ENCODE results near the gene RPH3AL.

The RPH3AL gene, protein sequence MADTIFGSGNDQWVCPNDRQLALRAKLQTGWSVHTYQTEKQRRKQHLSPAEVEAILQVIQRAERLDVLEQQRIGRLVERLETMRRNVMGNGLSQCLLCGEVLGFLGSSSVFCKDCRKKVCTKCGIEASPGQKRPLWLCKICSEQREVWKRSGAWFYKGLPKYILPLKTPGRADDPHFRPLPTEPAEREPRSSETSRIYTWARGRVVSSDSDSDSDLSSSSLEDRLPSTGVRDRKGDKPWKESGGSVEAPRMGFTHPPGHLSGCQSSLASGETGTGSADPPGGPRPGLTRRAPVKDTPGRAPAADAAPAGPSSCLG

DNA sequence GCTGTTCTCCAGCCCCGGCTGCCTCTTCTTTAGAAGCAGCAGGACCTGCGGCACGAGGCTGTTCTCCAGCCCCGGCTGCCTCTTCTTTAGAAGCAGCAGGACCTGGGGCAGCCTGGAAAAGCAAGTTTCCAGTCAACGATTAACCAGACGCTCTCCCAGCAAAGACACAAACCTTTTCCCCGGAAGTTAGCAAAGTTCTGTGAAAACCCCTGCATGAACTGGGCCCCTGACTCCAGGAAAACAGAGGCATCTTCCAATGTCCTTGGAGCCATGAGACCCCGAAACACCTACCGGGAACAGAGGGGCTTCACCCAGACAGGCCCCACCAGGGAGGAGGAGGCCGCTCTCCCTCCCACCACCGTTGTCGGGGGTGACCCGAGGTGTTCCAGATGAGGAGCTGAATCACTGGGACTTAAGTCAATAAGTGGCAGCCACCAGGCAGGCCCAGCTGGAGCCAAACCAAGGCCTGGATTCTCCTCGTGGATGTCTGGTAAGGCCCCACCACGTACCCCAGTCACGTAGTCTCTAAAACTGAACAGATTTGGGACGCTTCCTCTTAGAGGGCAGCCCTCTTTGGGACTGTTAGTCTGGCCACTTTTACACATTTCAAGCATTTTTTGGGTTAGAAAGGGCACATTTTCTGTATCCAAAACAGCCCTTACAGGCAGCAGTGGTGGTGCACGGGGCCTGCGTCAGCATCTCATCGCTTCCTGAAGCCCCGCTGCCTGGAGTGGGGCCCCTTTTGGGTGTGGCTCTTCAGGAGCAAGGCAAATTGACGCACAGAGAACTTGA is at the start of gene RPH3AL:
Gene RPH3AL (minus strand): TSS at position 387 of the 792 bp plus-strand sequence. CDS start 25,264 bp downstream, outside the sequence.
- no peak for DNase-seq

DNA sequence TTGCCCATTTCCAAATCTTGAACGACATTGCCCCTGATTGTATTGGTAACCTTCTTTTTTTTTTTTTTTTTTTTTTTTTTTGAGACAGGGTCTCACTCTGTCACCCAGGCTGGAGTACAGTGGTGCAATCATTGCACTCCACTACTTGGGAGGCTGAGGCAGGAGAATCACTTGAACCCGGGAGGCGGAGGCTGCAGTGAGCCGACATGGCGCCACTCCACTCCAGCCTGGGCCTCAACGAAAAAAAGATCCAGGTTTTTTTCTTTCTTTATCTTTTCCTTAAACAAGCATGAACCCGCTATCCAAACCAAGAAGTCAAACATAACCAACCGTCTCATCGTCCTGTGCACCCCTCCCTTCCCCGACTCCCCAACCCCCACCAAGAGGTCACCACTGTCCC is 47.6 kb upstream of the RPH3AL start:
- no peak for DNase-seq

DNA sequence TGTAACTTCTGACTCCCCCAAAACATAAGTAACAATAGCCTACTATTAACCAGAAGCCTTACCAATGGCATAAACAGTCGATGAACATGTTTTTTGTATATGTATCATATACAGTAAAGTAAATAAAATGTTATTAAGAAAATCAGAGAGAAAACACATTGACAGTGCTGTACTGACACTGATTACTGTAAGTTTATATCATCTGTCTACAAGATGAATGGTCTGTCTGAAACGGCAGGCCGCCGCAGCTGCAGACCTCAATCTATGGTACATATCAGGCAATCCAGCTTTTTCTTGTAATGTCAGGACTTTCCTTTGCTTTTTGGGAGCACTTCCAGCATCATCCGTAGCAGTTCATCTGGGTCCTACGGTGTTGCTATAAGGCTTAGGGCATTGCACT is 44.2 kb upstream of the RPH3AL start:
- no peak for DNase-seq

DNA sequence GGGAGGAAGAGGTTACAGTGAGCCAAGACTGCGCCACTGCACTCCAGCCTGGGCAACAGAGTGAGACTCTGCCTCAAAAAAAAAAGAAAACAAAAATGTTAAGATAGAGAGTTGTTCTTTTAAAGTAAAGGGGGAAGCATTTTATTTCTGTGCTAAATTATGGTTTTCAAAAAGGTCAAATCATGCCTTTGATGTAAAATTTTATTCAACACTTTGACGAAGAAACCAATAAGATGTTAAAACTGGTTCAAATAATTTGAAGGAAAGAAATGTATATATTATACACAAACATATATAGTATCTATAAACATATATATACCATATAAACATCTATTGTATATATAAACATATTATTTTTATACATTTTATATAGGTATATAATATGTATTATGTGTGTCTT is 43.4 kb upstream of the RPH3AL start:
- DNase-seq: no peak

DNA sequence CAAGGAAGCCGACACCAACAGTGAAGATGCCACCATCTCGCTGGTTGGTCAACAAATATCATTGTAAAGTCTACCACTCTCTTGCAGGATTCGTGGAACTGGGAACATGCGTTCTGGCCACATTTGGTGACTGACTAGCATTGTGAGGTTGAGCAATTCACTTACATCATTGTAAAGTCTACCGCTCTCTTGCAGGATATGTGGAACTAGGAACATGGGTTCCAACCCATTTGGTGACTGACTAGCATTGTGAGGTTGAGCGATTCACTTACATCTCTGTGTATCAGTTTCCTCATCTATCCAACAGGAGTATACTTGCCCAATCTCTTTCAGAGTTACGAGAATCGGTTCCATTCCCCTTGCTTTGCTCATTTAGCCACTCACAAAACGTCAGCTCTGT is 42.6 kb upstream of the RPH3AL start:
- no peak for DNase-seq

DNA sequence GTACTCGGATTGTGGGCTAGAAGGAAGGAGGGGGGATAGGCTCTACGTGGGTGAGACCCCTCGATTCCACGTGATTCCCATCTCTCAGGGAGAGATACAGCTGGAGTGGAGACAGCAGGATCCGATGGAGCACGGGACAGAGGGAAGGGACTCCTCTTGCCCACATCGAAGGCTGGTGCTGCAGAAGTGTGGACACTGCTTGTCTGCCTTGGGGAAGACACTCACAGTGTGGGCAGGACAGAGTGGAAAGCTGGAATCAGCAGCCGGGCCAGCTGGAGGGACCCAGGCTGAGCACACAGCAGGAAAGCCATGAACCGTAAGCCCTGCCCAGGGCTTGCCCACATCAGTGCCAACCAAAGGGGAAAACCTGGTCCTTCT is 42.1 kb upstream of the RPH3AL start:
- no peak for DNase-seq

DNA sequence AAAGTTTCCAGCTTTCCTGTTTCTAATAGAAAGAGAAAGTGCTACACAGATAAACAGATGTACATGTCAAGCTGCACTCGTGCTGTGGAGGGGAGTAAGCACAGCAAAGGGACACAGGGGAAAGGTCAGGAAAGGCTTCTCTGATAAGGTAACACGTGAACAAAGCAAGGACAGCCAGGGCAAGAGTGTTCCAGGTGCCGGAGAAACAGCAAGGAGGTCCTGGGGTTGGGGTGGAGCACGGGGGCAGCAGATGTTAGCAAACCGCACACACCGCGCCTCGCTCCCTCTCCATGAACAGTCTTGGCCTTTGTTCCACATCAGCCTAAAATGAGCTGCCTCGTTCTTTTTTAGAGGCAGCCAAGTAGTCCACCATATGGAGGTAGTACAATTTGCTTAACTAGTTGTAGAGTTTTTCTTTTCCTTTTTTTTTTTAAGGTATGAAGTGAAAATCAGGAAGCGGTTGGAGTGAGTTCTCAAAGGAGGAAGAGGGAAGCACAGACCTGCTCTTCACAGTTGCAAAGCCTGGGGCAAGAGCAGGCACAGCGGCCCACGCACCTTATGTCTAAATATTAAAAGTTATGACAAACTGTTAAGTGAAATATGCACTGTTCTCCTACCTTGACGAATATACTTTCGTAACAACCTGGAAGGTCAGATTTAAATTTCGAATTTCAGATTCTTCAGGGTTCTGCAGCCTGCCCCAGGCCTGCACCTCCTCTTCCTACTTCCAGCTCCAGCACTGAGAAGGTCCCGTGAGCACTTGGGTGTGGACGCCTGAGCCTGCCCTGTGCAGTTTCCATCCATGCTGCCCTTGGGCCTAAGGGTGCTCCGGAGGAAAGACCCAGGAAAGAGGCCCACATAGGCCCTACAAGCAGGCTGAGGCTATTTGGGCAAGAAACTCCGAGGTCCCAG is 41.5 kb upstream of the RPH3AL start:
- DNase-seq: no peak

DNA sequence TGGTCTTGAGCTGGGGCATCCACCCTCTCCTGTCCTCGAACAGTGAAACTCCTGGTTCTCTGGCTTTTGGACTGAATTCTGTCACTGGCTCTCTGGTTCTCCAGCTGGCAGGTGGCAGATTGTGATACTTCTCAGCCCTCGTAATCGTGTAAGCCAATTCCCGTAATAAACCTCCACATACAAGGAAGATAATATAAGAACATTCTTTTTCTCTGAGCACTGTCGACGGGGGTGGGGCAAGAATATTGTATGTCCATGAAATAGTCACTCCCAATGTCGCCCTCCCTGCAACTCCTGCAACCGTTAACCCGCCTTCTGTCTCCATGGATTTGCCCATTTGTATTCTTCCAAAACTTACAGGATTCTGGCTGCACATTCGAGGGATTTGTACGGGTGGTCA is 39.2 kb upstream of the RPH3AL start:
- DNase-seq: no peak

DNA sequence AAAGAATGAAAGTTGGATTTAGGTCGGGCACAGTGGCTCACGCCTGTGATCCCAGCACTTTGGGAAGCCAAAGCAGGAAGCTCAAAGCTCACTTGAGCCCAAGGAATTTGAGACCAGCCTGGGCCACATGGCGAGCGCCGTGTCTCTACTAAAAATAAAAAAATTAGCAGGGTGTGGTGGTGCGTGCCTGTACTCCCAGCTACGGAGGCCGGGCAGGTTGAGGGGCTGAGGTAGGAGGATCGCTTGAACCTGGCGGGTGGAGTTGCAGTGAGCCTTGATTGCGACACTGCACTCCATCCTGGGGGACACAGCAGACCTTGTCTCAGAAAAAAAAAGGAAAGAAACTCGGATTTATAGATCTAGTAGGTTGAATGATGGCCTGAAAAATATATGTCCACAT is 37.4 kb upstream of the RPH3AL start:
- no peak for DNase-seq

DNA sequence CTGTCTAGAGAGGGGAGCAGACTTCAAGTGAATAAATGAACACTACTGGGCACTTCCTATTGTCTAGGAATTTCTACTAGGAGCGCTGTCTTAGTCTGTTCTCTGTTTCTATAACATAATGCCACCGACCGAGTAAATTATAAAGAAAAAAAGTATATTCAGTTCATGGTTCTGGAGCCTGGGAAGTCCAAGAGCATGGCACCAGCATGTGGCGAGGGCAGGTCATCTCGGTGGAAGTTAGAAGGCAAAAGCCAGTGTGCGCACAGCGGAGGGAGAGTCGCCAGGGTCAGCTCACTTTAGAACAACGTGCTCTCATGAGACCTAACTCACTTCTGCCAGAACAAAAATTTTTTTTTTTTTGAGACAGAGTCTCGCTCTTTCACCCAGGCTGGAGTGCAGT is 35.5 kb upstream of the RPH3AL start:
- DNase-seq: no peak

DNA sequence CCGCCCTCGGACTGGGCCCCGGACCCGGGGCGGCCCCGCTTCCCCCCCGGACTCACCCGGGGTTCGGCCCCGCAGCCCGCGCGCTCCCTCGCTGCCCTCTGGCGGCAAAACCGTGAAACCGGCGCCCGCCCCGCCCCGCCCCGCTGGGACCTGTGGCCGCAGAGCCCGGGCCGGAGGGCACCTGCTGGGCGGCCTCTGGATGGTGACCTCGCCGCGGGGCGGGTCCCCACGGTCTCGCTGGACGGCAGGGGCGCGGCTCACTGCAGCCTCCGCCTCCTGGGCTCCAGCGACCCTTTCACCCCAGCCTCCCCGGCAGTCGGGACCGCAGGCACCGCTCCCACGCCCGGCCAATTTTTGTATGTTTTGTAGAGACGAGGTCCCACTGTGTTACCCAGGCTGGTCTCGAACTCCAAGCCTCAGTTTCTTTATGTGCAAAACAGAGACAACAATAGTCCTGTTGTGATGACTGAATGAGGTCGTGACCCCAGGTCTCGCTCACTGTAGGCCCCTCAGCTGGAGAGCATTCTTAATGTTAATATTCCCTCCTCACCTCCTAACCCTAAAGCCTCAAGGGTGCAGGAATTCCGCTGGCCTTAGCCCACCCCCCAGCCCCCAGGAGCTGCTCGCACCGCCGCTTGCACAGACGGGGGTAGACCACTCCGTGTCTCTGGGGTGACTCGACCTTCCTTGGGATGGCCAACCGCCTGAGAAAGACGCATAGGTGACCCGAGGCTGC is 33.7 kb upstream of the RPH3AL start:
- peak; percentile 59 for DNase-seq

DNA sequence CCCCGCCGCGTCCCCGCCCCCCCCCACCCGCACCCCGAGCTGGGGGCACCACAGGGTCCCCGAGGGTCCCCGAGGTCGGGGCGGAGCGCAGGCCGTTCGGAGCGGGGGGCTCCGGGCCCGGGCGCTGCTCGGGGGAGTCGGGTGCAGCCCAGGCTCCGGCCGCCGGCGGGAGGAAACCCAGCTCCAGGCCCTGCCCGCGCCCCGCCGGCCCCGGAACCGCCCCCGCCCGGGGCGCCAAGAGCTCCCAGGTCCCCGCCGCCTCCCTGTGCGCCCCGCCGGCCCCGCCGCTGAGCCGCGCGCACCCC is 33.2 kb upstream of the RPH3AL start:
- no peak for DNase-seq

DNA sequence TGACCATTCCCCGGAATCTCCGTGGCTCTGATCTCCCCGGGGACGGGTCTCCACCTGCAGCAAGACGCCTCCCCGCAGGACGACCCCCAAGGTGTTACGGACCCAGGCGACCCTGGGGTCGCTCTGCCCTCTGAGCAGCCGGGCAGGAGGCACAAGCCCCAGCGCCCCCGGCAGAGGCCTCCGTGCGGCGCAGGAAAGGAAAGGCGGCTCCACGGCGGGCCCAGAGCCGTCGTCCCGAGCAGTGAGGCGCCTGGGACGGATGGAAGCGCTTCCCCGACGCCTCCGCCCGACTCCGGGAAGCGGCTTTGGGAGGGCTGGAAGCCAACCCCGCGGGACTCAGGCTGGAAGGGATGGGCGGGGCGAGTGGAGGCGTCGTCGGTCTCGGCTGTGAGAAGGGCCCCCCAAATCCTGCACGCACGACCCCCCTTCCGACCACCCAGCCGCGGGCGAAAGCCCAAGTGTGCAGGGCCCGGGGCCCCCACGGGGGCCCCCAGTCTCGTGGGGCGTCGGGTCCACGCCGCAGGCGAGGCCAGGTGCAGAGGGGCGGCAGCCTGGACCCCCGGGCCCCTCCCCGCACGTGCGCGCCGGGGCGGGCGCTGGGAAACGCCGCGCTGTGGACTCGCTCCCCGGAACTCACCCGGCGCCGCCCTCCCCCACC is 32.7 kb upstream of the RPH3AL start:
- no peak for DNase-seq

DNA sequence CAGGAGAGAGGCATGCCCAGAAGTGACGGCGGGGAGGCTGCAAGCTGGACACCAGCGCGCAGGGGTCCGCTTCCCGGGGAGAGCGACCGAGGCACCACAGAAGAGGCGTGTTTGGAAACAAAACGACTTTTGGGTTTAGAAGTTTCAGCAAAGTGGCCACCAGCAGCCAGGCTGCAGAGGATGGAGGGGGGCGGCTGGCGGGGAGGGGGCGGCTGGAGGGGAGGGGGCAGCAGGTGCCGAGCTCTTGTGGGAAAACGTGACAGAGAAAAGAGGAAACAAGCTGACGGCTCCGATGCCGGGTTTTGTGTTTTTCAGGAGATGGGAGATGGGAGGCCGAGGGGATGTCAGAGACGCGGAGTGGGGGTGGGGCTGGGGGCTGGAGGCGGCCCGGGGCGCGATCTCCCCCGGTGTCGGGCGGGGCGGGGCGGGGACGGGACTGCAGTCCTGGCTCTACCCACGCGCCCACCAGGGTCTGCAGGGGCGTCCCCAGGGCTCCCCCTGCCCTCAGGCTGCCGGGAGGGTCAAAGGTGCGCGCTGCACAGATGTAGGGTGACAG is 32.1 kb upstream of the RPH3AL start:
- DNase-seq: no peak

DNA sequence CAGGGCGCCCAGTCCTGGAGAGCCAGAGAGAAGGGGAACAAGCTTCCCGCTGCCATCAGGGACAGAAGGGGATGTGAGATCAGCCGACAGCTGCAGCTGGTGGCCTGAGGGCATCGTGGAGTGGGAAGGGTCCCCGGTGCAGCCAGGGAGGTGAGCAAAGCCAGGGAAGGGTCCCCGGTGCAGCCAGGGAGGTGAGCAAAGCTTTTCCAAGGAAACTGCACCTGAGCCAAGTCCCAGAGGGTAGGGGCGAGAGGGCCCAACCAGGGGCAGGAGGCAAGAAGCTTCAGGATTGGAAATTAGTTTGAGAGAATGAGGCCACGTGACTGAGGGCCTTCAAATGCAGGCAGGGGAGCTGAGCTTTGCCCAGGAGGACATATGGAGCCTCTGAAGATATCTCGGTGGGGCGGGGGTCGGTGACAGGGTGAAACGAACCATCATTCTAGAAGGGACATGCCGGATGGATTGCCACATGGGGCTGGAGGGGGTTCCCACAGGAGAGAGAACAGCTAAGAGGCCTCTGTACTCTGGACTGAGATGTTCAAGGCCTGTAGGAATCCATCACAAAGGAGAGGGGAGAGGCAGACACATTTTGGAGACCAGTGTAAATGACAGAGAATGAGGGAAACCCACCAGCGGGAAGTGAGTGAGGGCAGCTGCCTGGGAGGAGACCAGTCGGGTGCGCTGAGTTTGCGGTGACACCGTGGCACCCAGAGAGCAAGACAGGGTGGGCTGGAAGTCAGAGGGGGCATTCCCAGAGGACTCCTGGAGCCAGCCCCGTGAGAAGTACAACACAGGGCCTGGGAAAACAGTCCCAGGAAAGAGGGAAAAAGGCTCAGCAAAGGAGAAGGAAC is 31.4 kb upstream of the RPH3AL start:
- no peak for DNase-seq

DNA sequence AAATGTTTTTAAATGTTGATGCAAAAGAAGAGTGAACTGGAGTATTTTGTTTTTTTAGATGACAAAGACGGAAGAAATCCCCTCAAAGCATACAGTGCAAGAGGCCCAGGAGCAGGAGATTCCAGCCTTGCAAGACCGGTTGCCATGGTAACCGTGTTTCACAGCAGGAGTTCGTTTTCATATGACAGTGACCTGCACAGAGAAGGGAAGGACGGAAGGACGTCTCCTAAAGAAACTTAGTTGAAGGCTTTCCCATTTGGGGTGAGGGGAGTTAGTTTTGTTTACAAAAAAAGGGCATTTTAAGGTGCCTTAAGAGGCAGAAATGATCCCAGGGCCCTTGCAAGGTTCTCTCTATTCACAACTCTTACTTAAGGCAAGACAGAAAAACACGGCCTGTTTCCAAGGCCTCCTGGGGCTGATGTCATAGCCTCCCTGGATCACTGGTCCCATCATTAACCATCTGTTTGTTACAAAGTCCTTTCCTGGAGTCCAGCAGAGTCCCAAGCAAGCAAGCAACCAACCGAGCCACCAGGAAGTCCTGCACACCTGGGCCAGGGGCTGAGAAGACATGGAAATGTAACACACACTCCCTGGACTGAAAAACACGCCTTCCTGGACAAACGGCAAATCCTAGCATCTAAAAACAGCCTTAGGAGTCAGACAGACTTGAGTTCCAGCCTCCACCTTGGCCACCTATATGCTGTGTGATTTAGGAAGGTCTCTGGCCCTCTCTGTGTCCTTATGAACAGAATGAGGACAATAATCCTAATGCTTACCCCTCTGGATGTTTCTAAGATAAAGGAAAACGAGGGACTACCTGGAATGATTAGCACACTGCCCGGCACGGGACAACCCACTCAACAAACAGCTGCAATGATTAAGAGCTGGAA is 30.3 kb upstream of the RPH3AL start:
- DNase-seq: no peak

DNA sequence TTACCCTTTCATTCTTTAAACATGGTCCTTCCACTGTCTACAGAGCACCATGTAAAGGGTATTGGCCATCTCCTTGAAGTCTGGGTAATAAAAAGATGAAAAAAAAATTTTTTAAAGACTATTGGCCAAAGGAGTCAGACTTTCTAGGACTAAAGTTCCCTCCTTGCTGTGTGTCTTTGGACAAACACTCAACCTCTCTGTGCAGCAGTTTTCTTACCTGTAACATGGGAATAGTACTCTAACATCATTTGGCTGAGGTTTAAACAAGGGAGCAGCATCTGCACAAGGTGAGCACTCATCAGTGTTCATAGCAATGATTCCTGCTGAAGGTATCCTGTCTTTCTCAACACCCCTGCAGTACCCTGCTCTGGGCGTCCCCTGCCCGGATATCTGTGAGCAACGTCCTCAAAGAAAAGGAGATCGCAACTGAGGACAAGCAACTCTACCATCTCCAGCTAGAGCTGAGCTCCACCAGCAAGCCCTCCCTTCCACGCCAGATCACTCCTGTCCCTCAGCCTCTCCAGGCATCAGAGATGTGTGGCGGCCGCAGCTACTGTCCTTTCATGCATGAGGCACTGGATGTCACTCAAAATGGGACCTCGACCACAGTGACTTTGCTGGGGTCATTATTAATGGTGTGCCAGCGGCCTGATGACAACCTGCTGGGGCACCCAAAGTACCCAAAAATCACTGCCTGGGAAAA is 29.5 kb upstream of the RPH3AL start:
- no peak for DNase-seq

DNA sequence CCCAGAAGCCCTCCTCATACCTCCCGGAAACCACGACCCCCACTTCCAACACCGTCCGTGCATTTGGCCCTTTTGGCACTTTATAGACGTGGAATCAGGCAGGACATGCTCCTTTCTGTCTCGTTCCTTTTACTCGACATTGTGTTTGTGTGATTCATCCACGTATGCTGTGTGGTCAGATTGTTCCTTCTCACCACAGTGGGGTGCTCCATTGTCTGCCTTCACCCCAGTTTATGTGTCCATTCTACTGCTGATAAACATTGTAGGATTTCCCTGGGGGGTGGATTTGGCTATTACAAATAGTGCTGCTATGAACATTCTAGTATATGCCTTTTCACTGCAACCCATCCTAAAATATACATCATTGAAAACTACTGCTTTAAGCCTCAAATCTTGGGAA is 28.9 kb upstream of the RPH3AL start:
- DNase-seq: no peak

All from activated CD4-positive, alpha-beta T cell treated with anti-CD3 and anti-CD28 coated beads for 1 hour (primary cell).